Activated naive CD4-positive, alpha-beta T cell treated with anti-CD3 and anti-CD28 coated beads, Interleukin-2, amount 10 ng/mL, durations not matched to agents 7 days and 5 days (primary cell): ENCODE data around the gene PDLIM4.
A peak's percentile ranks its signal among the peaks of the same experiment; 100 is the strongest.

Experiments used
- CTCF ChIA-PET: fragments of 350-600 bp; sonication (Branson Sonifier 250); formaldehyde crosslinking; loops from one replicate; lab custom pipeline; 2021; ENCODE audit warnings: antibody characterized with exemption; lab: Charles Lee
- DNase-seq: peaks from one replicate; pipeline ENCODE4 v3.0.0-alpha.2; 2020
- H3K27ac Mint-ChIP-seq: one replicate; pipeline ENCODE4 v1.8.0; 2021; ENCODE audit warnings: mild to moderate bottlenecking, moderate library complexity, mixed read lengths
- H3K27me3 Mint-ChIP-seq: one replicate; pipeline ENCODE4 v1.8.0; 2021; ENCODE audit warnings: mild to moderate bottlenecking, mixed read lengths
- H3K36me3 Mint-ChIP-seq: one replicate; pipeline ENCODE4 v1.8.0; 2021; ENCODE audit warnings: mixed read lengths
- H3K4me1 Mint-ChIP-seq: one replicate; pipeline ENCODE4 v1.8.0; 2021; ENCODE audit warnings: mixed read lengths
- H3K4me3 Mint-ChIP-seq: one replicate; pipeline ENCODE4 v1.8.0; 2021; ENCODE audit warnings: mild to moderate bottlenecking, moderate library complexity, mixed read lengths
- H3K9me3 Mint-ChIP-seq: one replicate; pipeline ENCODE4 v1.8.0; 2021; ENCODE audit warnings: mixed read lengths

PDLIM4 gene

GRCh38 chr5:132221781-132222648, 35.5 kb upstream of the PDLIM4 start:
- peaks cover 39% of the 10 kb centered on the region for H3K27me3 Mint-ChIP-seq
- H3K27ac Mint-ChIP-seq = no peak overlapping the region
- no peaks in the 10 kb centered on the region for H3K36me3 Mint-ChIP-seq
- H3K4me1 Mint-ChIP-seq = peaks cover 6% of the 10 kb centered on the region
- no peak overlapping the region for H3K4me3 Mint-ChIP-seq
- DNase-seq = no peak
- H3K9me3 Mint-ChIP-seq = no peaks in the 10 kb centered on the region
- CTCF ChIA-PET = no interaction called here

GRCh38 chr5:132222649-132223038, 34.9 kb upstream of the PDLIM4 start:
- no peak overlapping the region for H3K27ac Mint-ChIP-seq
- no peak overlapping the region for H3K4me3 Mint-ChIP-seq
- H3K9me3 Mint-ChIP-seq = no peaks in the 10 kb centered on the region
- CTCF ChIA-PET = interaction anchor here (5.7 kb wide), 1 partner anchor 15 kb away, joined by 39 read pairs; no protein-coding TSS in a partner anchor
- peaks cover 43% of the 10 kb centered on the region for H3K27me3 Mint-ChIP-seq
- H3K4me1 Mint-ChIP-seq = peaks cover 7% of the 10 kb centered on the region
- DNase-seq = no peak
- H3K36me3 Mint-ChIP-seq = no peaks in the 10 kb centered on the region

- CTCF ChIA-PET = interaction anchor here (1.0 to 5.7 kb wide), 3 partner anchors 13 to 43 kb away, joined by 3 to 39 read pairs (median 4); no protein-coding TSS in a partner anchor
- peaks cover 55% of the 10 kb centered on the region for H3K27me3 Mint-ChIP-seq
- H3K4me1 Mint-ChIP-seq = peaks cover 7% of the 10 kb centered on the region
Observed at GRCh38 chr5:132223861-132224260, 33.6 kb upstream of the PDLIM4 start.

GRCh38 chr5:132224716-132225115, 32.8 kb upstream of the PDLIM4 start:
- CTCF ChIA-PET = interaction anchor here (0.6 to 5.7 kb wide), 3 partner anchors 13 to 109 kb away, joined by 3 to 39 read pairs (median 3); no protein-coding TSS in a partner anchor
- Mint-ChIP-seq H3K4me1 (peaks cover 11% of the 10 kb centered on the region), H3K27me3 (peaks cover 64% of the 10 kb centered on the region), H3K4me3 (no peak overlapping the region), H3K9me3 (no peaks in the 10 kb centered on the region), H3K27ac (no peak overlapping the region), H3K36me3 (no peaks in the 10 kb centered on the region)
- DNase-seq = no peak

More at GRCh38 chr5:132223861-132224260, 33.6 kb upstream of the PDLIM4 start:
- DNase-seq = no peak
- H3K4me3 Mint-ChIP-seq = no peak overlapping the region
- no peaks in the 10 kb centered on the region for H3K9me3 Mint-ChIP-seq
- no peaks in the 10 kb centered on the region for H3K36me3 Mint-ChIP-seq
- no peak overlapping the region for H3K27ac Mint-ChIP-seq

- Mint-ChIP-seq H3K36me3 (no peaks in the 10 kb centered on the region), H3K4me3 (no peak overlapping the region), H3K9me3 (no peaks in the 10 kb centered on the region), H3K27me3 (peaks cover 64% of the 10 kb centered on the region), H3K4me1 (peaks cover 14% of the 10 kb centered on the region), H3K27ac (no peak overlapping the region)
- DNase-seq = no peak
- CTCF ChIA-PET = interaction anchor here (0.6 to 5.7 kb wide), 3 partner anchors 12 to 110 kb away, joined by 3 to 39 read pairs (median 3); no protein-coding TSS in a partner anchor
Observed at GRCh38 chr5:132225165-132226032, 32.1 kb upstream of the PDLIM4 start.

- peaks cover 23% of the 10 kb centered on the region for H3K4me1 Mint-ChIP-seq
- peaks cover 72% of the 10 kb centered on the region for H3K27me3 Mint-ChIP-seq
- H3K27ac Mint-ChIP-seq = no peak overlapping the region
- DNase-seq = no peak
- CTCF ChIA-PET = interaction anchor here (1.0 to 5.7 kb wide), 2 partner anchors 11 to 36 kb away, joined by 3 to 39 read pairs; no protein-coding TSS in a partner anchor
- H3K4me3 Mint-ChIP-seq = peak overlapping the region; percentile 44
- H3K36me3 Mint-ChIP-seq = no peaks in the 10 kb centered on the region
- no peaks in the 10 kb centered on the region for H3K9me3 Mint-ChIP-seq
Observed at GRCh38 chr5:132226516-132227234, 30.8 kb upstream of the PDLIM4 start.

- DNase-seq = no peak
- peaks cover 76% of the 10 kb centered on the region for H3K27me3 Mint-ChIP-seq
- peaks cover 23% of the 10 kb centered on the region for H3K4me1 Mint-ChIP-seq
- no peak overlapping the region for H3K27ac Mint-ChIP-seq
- peak overlapping the region; percentile 44 for H3K4me3 Mint-ChIP-seq
- CTCF ChIA-PET = interaction anchor here (1.0 to 5.7 kb wide), 2 partner anchors 11 to 37 kb away, joined by 3 to 39 read pairs; no protein-coding TSS in a partner anchor
- H3K36me3 Mint-ChIP-seq = no peaks in the 10 kb centered on the region
- no peaks in the 10 kb centered on the region for H3K9me3 Mint-ChIP-seq
Observed at GRCh38 chr5:132227235-132227484, 30.3 kb upstream of the PDLIM4 start.

- peak; percentile 55 for DNase-seq
- no peaks in the 10 kb centered on the region for H3K9me3 Mint-ChIP-seq
- H3K4me1 Mint-ChIP-seq = peaks cover 23% of the 10 kb centered on the region
- H3K27ac Mint-ChIP-seq = no peak within 1 kb of the TSS
- H3K27me3 Mint-ChIP-seq = peaks cover 81% of the 10 kb centered on the region
- H3K36me3 Mint-ChIP-seq = no peaks in the 10 kb centered on the region
- CTCF ChIA-PET = interaction anchor here (1.0 to 5.7 kb wide), 2 partner anchors 10 to 37 kb away, joined by 3 to 39 read pairs; no protein-coding TSS in a partner anchor
- H3K4me3 Mint-ChIP-seq = peak within 1 kb of the TSS; percentile 44
Observed at GRCh38 chr5:132227485-132228240, 29.8 kb upstream of the PDLIM4 start, which contains the start of gene P4HA2. TSS of gene P4HA2 (minus strand) at chr5:132227853. CDS start at chr5:132218626, 9,227 bp downstream.

GRCh38 chr5:132228241-132229035, 29.1 kb upstream of the PDLIM4 start:
- Mint-ChIP-seq H3K4me3 (peak overlapping the region; percentile 43), H3K4me1 (peaks cover 23% of the 10 kb centered on the region), H3K27ac (no peak overlapping the region), H3K9me3 (no peaks in the 10 kb centered on the region), H3K27me3 (peaks cover 82% of the 10 kb centered on the region), H3K36me3 (no peaks in the 10 kb centered on the region)
- no peak for DNase-seq
- CTCF ChIA-PET = interaction anchor here (2.4 to 5.7 kb wide), 2 partner anchors 9 to 10 kb away, joined by 16 to 39 read pairs; no protein-coding TSS in a partner anchor

- CTCF ChIA-PET = interaction anchor here (2.4 kb wide), 1 partner anchor 9 kb away, joined by 16 read pairs; no protein-coding TSS in a partner anchor
- H3K27ac Mint-ChIP-seq = no peak overlapping the region
- DNase-seq = no peak
- H3K4me3 Mint-ChIP-seq = peak overlapping the region; percentile 43
- peaks cover 82% of the 10 kb centered on the region for H3K27me3 Mint-ChIP-seq
- H3K4me1 Mint-ChIP-seq = peaks cover 23% of the 10 kb centered on the region
- H3K36me3 Mint-ChIP-seq = no peaks in the 10 kb centered on the region
- no peaks in the 10 kb centered on the region for H3K9me3 Mint-ChIP-seq
Observed at GRCh38 chr5:132229236-132229635, 28.3 kb upstream of the PDLIM4 start.

GRCh38 chr5:132230871-132231270, 26.6 kb upstream of the PDLIM4 start:
- no peak overlapping the region for H3K27ac Mint-ChIP-seq

GRCh38 chr5:132232465-132232864, 25.0 kb upstream of the PDLIM4 start:
- DNase-seq = no peak
- H3K27ac Mint-ChIP-seq = no peak overlapping the region
- no peak overlapping the region for H3K4me3 Mint-ChIP-seq
- H3K36me3 Mint-ChIP-seq = no peaks in the 10 kb centered on the region
- H3K27me3 Mint-ChIP-seq = peaks cover 62% of the 10 kb centered on the region
- CTCF ChIA-PET = no interaction called here
- H3K9me3 Mint-ChIP-seq = no peaks in the 10 kb centered on the region
- peaks cover 16% of the 10 kb centered on the region for H3K4me1 Mint-ChIP-seq

More at GRCh38 chr5:132230871-132231270, 26.6 kb upstream of the PDLIM4 start:
- peaks cover 68% of the 10 kb centered on the region for H3K27me3 Mint-ChIP-seq
- no peaks in the 10 kb centered on the region for H3K36me3 Mint-ChIP-seq
- no peak for DNase-seq
- peaks cover 19% of the 10 kb centered on the region for H3K4me1 Mint-ChIP-seq
- H3K4me3 Mint-ChIP-seq = no peak overlapping the region
- CTCF ChIA-PET = interaction anchor here (0.7 to 2.4 kb wide), 2 partner anchors 8 to 168 kb away, joined by 3 to 16 read pairs; no protein-coding TSS in a partner anchor
- H3K9me3 Mint-ChIP-seq = no peaks in the 10 kb centered on the region
